A673 (cell line): ENCODE results near the gene LARP4B. TPM values are rescaled to one million over a fixed set of nuclear protein-coding genes. Genes with fewer than 3 reads are reported as not detected.

Source experiments
- BruUV-seq: library from RNA; stranded (reverse); fragments of 400-500 nt; replicated peaks from 2 replicates; lab custom pipeline; 2021; lab: Mats Ljungman, UMichigan
- CTCF ChIA-PET: fragments of 300-600 bp; sonication (Branson Sonifier 250); formaldehyde crosslinking; loops from one replicate; lab custom pipeline; 2022; ENCODE audit warnings: antibody characterized with exemption; lab: Charles Lee
- POLR2A ChIA-PET: fragments of 300-600 bp; sonication (Branson Sonifier 250); formaldehyde crosslinking; loops from one replicate; lab custom pipeline; 2022; ENCODE audit warnings: antibody characterized with exemption; ENCODE audit not compliant: low non-redundant PET; lab: Charles Lee
- DNase-seq: peaks from one replicate; pipeline ENCODE4 v3.0.0-alpha.2; 2015; ENCODE audit warnings: low spot score
- H3K27ac ChIP-seq: fragments of 200-600 bp; sonication (generic); 2 replicates; pipeline ENCODE4 v1.5.1; 2016; ENCODE audit warnings: mixed run types, low read depth, mild to moderate bottlenecking, mixed read lengths, antibody characterized with exemption, low read length; ENCODE audit not compliant: poor library complexity, severe bottlenecking
- H3K27me3 ChIP-seq: fragments of 200-600 bp; sonication (generic); replicated peaks from 2 replicates; pipeline ENCODE4 v1.6.1; 2017; ENCODE audit warnings: mixed run types, low read depth, mild to moderate bottlenecking, mixed read lengths, antibody characterized with exemption, low read length; ENCODE audit not compliant: insufficient read depth, poor library complexity
- H3K36me3 ChIP-seq: fragments of 200-600 bp; sonication (generic); 2 replicates; pipeline ENCODE4 v1.6.1; 2016; ENCODE audit warnings: mixed run types, mild to moderate bottlenecking, mixed read lengths, antibody characterized with exemption, low read length; ENCODE audit not compliant: insufficient read depth, poor library complexity, severe bottlenecking
- H3K4me1 ChIP-seq: fragments of 200-600 bp; sonication (generic); 2 replicates; pipeline ENCODE4 v1.6.1; 2017; ENCODE audit warnings: mixed run types, mild to moderate bottlenecking, mixed read lengths, antibody characterized with exemption, low read length; ENCODE audit not compliant: insufficient read depth, poor library complexity, severe bottlenecking
- H3K4me3 ChIP-seq: fragments of 200-600 bp; sonication (generic); 2 replicates; pipeline ENCODE4 v1.5.1; 2016; ENCODE audit warnings: low read depth, mixed run types, mild to moderate bottlenecking, mixed read lengths, low read length; ENCODE audit not compliant: poor library complexity, severe bottlenecking
- H3K9me3 ChIP-seq: fragments of 200-600 bp; sonication (generic); 2 replicates; pipeline ENCODE4 v1.6.1; 2016; ENCODE audit warnings: mixed run types, low read depth, mild to moderate bottlenecking, mixed read lengths, antibody characterized with exemption, low read length; ENCODE audit not compliant: poor library complexity, severe bottlenecking
- CTCF ChIP-seq: fragments of 300-800, 200-600 bp; sonication (generic); conservative IDR thresholded peaks from 2 replicates; pipeline ENCODE4 v1.5.1; 2017; ENCODE audit warnings: low read depth, mild to moderate bottlenecking, antibody characterized with exemption, low read length, moderate library complexity, mixed read lengths
- EZH2 ChIP-seq: fragments of 200-600 bp; sonication (generic); IDR thresholded peaks from 2 replicates; pipeline ENCODE4 v1.6.1; 2017; ENCODE audit warnings: borderline replicate concordance, low read depth, mild to moderate bottlenecking, mixed read lengths, antibody characterized with exemption, low read length; ENCODE audit not compliant: poor library complexity, severe bottlenecking
- intact Hi-C: fragments of 100-400 bp; cut with micrococcal nuclease; formaldehyde crosslinking; loops from one replicate; pipeline ENCODE4 v1.10.0; 2022; ENCODE audit not compliant: unreplicated experiment
- total RNA-seq: library from RNA; stranded (reverse); gene quantifications from 2 replicates; pipeline ENCODE4 v1.2.3, GENCODE V29; 2021

LARP4B gene
- total RNA-seq, 1 experiment from 2014 or later, result 101 TPM

- no peaks in the 10 kb centered on the region for H3K27me3 ChIP-seq
- intact Hi-C loops, result no loop called here
- ChIA-PET CTCF (no interaction called here), POLR2A (no interaction called here)
- BruUV-seq, result no TSS peak
- H3K9me3 ChIP-seq, result no peaks in the 10 kb centered on the region
- H3K36me3 ChIP-seq, result no peaks in the 10 kb centered on the region
- TF ChIP-seq CTCF (no peak), EZH2 (no peak)
- H3K4me1 ChIP-seq, result peaks cover 13% of the 10 kb centered on the region
- no peak for DNase-seq
- peak overlapping the region; percentile 91 for H3K4me3 ChIP-seq
- H3K27ac ChIP-seq, result peak overlapping the region; percentile 89
These were observed 1.1 kb upstream of the LARP4B start for GRCh38 chr10:932589-932988.

GRCh38 chr10:930625-931325 is 730 bp downstream of the LARP4B start:
- no peaks in the 10 kb centered on the region for H3K27me3 ChIP-seq
- intact Hi-C loops, result no loop called here
- no TSS peak for BruUV-seq
- H3K4me3 ChIP-seq, result peak overlapping the region; percentile 91
- ChIA-PET POLR2A (no interaction called here), CTCF (interaction anchor here (0.5 kb wide), 1 partner anchor 786 kb away, joined by 6 read pairs; no protein-coding TSS in a partner anchor)
- TF ChIP-seq EZH2, result no peak
- no peak for TF ChIP-seq CTCF
- H3K36me3 ChIP-seq, result peaks cover 9% of the 10 kb centered on the region
- H3K9me3 ChIP-seq, result no peaks in the 10 kb centered on the region
- peak; percentile 18 for DNase-seq
- peaks cover 16% of the 10 kb centered on the region for H3K4me1 ChIP-seq
- H3K27ac ChIP-seq, result peak overlapping the region; percentile 73

GRCh38 chr10:929960-930624 is 1.4 kb downstream of the LARP4B start:
- TF ChIP-seq CTCF, result no peak
- TF ChIP-seq EZH2, result no peak
- peaks cover 10% of the 10 kb centered on the region for H3K36me3 ChIP-seq

More at GRCh38 chr10:929960-930624, 1.4 kb downstream of the LARP4B start:
- intact Hi-C loops, result no loop called here
- Histone ChIP-seq H3K4me1 (peaks cover 16% of the 10 kb centered on the region), H3K27ac (peak overlapping the region; percentile 64), H3K27me3 (no peaks in the 10 kb centered on the region), H3K9me3 (no peaks in the 10 kb centered on the region), H3K4me3 (peak overlapping the region; percentile 91)
- BruUV-seq, result TSS peak; percentile 26
- ChIA-PET CTCF (no interaction called here), POLR2A (no interaction called here)
- DNase-seq, result no peak
